Caco-2 (cell line): ENCODE results near the gene CMSS1. TPM values are rescaled to one million over a fixed set of nuclear protein-coding genes. Genes with fewer than 3 reads are reported as not detected.

Source experiments
- BruUV-seq: library from RNA; stranded (reverse); fragments of 400-500 nt; replicated peaks from 2 replicates; lab custom pipeline; 2021; lab: Mats Ljungman, UMichigan
- CTCF ChIA-PET: fragments of 300-600 bp; sonication (Branson Sonifier 250); formaldehyde crosslinking; loops from one replicate; lab custom pipeline; 2022; ENCODE audit warnings: antibody characterized with exemption; lab: Charles Lee
- POLR2A ChIA-PET: fragments of 300-600 bp; sonication (Branson Sonifier 250); formaldehyde crosslinking; loops from one replicate; lab custom pipeline; 2022; ENCODE audit warnings: antibody characterized with exemption; lab: Charles Lee
- DNase-seq, 2 experiments: peaks; one replicate each; pipeline versions ENCODE4 v3.0.0 to v3.0.0-alpha.2; 2020 to 2022
- H3K27me3 ChIP-seq: replicated peaks from 2 replicates; pipeline ENCODE4 v1.6.0; 2011; ENCODE audit warnings: low read length; ENCODE audit not compliant: control insufficient read depth, insufficient read depth
- H3K36me3 ChIP-seq: 2 replicates; pipeline ENCODE4 v1.5.1; 2011; ENCODE audit warnings: low read length; ENCODE audit not compliant: control insufficient read depth, insufficient read depth
- H3K4me1 ChIP-seq: fragments of 250-450 bp; sonication (Bioruptor Pico); 2 replicates; pipeline ENCODE4 v1.5.1; 2020; ENCODE audit warnings: mild to moderate bottlenecking
- H3K4me3 ChIP-seq: 2 replicates; pipeline ENCODE4 v1.5.1; 2011; ENCODE audit warnings: low read depth, mild to moderate bottlenecking, control low read depth, low read length
- H3K9me3 ChIP-seq: fragments of 250-450 bp; sonication (Bioruptor Pico); 2 replicates; pipeline ENCODE4 v1.5.1; 2020; ENCODE audit warnings: mild to moderate bottlenecking, moderate library complexity
- H3K27ac Mint-ChIP-seq: one replicate; pipeline ENCODE4 v1.8.0; 2022; ENCODE audit warnings: mixed read lengths; ENCODE audit not compliant: unreplicated experiment
- H3K27me3 Mint-ChIP-seq: one replicate; pipeline ENCODE4 v1.8.0; 2022; ENCODE audit warnings: mixed read lengths; ENCODE audit not compliant: insufficient read depth, unreplicated experiment
- H3K36me3 Mint-ChIP-seq: one replicate; pipeline ENCODE4 v1.8.0; 2022; ENCODE audit warnings: mild to moderate bottlenecking, mixed read lengths; ENCODE audit not compliant: insufficient read depth, unreplicated experiment
- H3K4me1 Mint-ChIP-seq: one replicate; pipeline ENCODE4 v1.8.0; 2022; ENCODE audit warnings: low read depth, mixed read lengths; ENCODE audit not compliant: unreplicated experiment
- H3K4me3 Mint-ChIP-seq: one replicate; pipeline ENCODE4 v1.8.0; 2022; ENCODE audit warnings: mild to moderate bottlenecking, moderate library complexity, mixed read lengths; ENCODE audit not compliant: unreplicated experiment
- H3K9me3 Mint-ChIP-seq: one replicate; pipeline ENCODE4 v1.8.0; 2022; ENCODE audit warnings: mixed read lengths; ENCODE audit not compliant: unreplicated experiment
- intact Hi-C: fragments of 100-400 bp; cut with micrococcal nuclease; formaldehyde crosslinking; loops from one replicate; pipeline ENCODE4 v1.10.0; 2022; ENCODE audit not compliant: unreplicated experiment
- total RNA-seq: library from RNA; stranded (reverse); gene quantifications from 2 replicates; pipeline ENCODE4 v1.2.3, GENCODE V29; 2022
- TF ChIP-seq, protein P1 (sequence below), 2 experiments: fragments of 200-600 bp in 1 of 2; IDR thresholded peaks; 1 replicate in 1 of 2; 2 replicates in 1 of 2; pipeline versions ENCODE4 v1.5.1 to v1.8.0; 2011 to 2022; ENCODE audit warnings: antibody characterized with exemption in 1 of 2, control low read depth in 1 of 2, inconsistent platforms in 1 of 2, low read depth in 1 of 2, low read length in 1 of 2, mild to moderate bottlenecking in 1 of 2, moderate library complexity in 1 of 2; ENCODE audit not compliant: insufficient read depth in 1 of 2, severe bottlenecking in 1 of 2, unreplicated experiment in 1 of 2

Gene CMSS1
- total RNA-seq, 1 experiment from 2014 or later, result 54.4 TPM

DNA sequence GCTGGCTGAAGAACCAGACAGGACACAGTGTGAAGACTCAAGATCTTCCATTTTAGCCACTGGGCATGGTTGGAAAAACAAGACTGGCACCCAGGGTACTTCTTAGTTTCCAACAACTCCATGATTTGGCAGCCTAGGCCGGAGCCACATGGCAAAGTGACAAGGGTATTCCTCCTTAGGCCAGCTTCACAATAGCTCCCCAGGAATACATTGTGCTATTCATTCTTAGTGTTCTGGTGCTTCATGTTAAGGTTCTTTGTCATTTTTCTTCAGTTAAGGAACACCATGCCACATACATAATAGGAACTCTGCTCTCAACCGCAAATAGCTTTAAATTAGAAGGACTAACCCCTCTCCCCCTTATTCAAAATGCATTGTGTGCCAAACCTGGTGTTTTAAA lies 304.7 kb downstream of the CMSS1 start:
- Mint-ChIP-seq H3K9me3 (no peaks in the 10 kb centered on the region), H3K4me3 (no peak overlapping the region), H3K36me3 (no peaks in the 10 kb centered on the region), H3K27me3 (no peaks in the 10 kb centered on the region), H3K4me1 (no peaks in the 10 kb centered on the region), H3K27ac (no peak overlapping the region)
- no TSS peak for BruUV-seq
- ChIA-PET CTCF (no interaction called here), POLR2A (no interaction called here)
- no peak for DNase-seq
- Histone ChIP-seq H3K4me3 (no peak overlapping the region), H3K36me3 (no peaks in the 10 kb centered on the region), H3K4me1 (no peaks in the 10 kb centered on the region), H3K27me3 (no peaks in the 10 kb centered on the region), H3K9me3 (no peaks in the 10 kb centered on the region)
- intact Hi-C loops, result no loop called here
- TF ChIP-seq, protein P1, sequence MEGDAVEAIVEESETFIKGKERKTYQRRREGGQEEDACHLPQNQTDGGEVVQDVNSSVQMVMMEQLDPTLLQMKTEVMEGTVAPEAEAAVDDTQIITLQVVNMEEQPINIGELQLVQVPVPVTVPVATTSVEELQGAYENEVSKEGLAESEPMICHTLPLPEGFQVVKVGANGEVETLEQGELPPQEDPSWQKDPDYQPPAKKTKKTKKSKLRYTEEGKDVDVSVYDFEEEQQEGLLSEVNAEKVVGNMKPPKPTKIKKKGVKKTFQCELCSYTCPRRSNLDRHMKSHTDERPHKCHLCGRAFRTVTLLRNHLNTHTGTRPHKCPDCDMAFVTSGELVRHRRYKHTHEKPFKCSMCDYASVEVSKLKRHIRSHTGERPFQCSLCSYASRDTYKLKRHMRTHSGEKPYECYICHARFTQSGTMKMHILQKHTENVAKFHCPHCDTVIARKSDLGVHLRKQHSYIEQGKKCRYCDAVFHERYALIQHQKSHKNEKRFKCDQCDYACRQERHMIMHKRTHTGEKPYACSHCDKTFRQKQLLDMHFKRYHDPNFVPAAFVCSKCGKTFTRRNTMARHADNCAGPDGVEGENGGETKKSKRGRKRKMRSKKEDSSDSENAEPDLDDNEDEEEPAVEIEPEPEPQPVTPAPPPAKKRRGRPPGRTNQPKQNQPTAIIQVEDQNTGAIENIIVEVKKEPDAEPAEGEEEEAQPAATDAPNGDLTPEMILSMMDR (IDR thresholded peaks at IDR 0.05; ENCODE audit: insufficient read depth in 1 of 2, low read depth in 1 of 2, low read length in 1 of 2, severe bottlenecking in 1 of 2, unreplicated experiment in 1 of 2), result no peak

DNA sequence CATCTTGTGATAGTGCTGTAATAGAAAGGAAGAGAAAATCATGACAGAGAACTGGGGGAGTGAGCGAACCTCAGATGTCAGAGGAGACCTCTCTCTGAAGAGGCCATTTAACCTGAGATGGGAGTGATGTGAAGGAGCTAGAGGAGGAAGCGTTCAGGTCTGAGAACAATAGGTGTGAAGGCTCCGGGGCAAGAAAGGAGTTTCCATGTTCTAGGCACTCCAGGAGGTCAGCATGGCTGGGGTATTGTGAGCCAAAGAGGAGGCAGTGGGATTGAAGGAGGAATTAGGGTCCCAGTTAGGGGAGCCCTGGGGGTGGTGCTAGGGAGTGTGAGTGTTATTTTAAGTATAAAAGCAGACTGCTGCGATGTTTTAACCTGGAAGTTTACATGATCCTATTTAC lies 305.4 kb downstream of the CMSS1 start:
- Mint-ChIP-seq H3K27ac (no peak overlapping the region), H3K36me3 (no peaks in the 10 kb centered on the region), H3K4me3 (no peak overlapping the region), H3K4me1 (no peaks in the 10 kb centered on the region), H3K27me3 (no peaks in the 10 kb centered on the region), H3K9me3 (no peaks in the 10 kb centered on the region)
- H3K4me3 ChIP-seq, result no peak overlapping the region
- H3K36me3 ChIP-seq, result no peaks in the 10 kb centered on the region
- H3K9me3 ChIP-seq, result no peaks in the 10 kb centered on the region
- H3K27me3 ChIP-seq, result no peaks in the 10 kb centered on the region
- TF ChIP-seq, protein P1 (IDR thresholded peaks at IDR 0.05; ENCODE audit: insufficient read depth in 1 of 2, low read depth in 1 of 2, low read length in 1 of 2, severe bottlenecking in 1 of 2, unreplicated experiment in 1 of 2), result no peak
- ChIA-PET CTCF (no interaction called here), POLR2A (no interaction called here)
- no peaks in the 10 kb centered on the region for H3K4me1 ChIP-seq
- intact Hi-C loops, result no loop called here
- no TSS peak for BruUV-seq
- DNase-seq, result no peak

DNA sequence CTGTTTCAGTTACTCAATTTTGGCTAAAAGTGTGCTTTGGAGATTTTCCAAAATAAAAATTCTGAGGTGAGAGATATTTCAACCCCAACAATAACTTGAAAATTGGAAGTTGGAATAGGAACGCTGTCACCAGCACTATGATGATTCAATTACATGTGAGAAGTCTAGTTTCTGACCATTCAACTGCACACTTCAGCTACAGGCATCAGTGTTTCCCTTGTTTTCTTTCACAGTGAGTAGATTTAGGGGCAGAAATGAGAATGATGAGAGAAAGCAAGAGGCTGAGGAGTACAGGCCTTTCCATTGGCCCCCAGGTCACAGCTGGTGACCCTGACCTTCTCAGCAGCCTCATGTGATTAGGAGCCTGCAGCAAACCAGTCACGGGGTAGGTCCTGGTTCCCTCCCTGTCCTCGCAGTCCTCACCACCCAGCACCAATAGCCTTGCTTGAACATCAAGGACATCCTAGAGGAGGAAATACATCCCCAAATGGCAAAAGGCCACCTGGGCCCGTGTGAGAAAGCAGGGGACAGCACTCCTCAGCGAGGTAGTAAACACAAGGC lies 306.6 kb downstream of the CMSS1 start:
- Histone ChIP-seq H3K36me3 (no peaks in the 10 kb centered on the region), H3K4me1 (no peaks in the 10 kb centered on the region), H3K9me3 (no peaks in the 10 kb centered on the region), H3K27me3 (no peaks in the 10 kb centered on the region), H3K4me3 (no peak overlapping the region)
- Mint-ChIP-seq H3K36me3 (no peaks in the 10 kb centered on the region), H3K4me1 (no peaks in the 10 kb centered on the region), H3K4me3 (no peak overlapping the region), H3K9me3 (no peaks in the 10 kb centered on the region), H3K27me3 (no peaks in the 10 kb centered on the region), H3K27ac (no peak overlapping the region)
- DNase-seq, result no peak
- TF ChIP-seq, protein P1 (IDR thresholded peaks at IDR 0.05; ENCODE audit: insufficient read depth in 1 of 2, low read depth in 1 of 2, low read length in 1 of 2, severe bottlenecking in 1 of 2, unreplicated experiment in 1 of 2), result no peak
- ChIA-PET CTCF (no interaction called here), POLR2A (no interaction called here)
- no TSS peak for BruUV-seq
- intact Hi-C loops, result no loop called here
